Measurements from ENCODE around the gene PAPSS2. TPM values are rescaled to one million over a fixed set of nuclear protein-coding genes. Genes with fewer than 3 reads are reported as not detected.

Gene PAPSS2
- total RNA-seq, 1 donor from 2014 or later, result 210 TPM

DNA sequence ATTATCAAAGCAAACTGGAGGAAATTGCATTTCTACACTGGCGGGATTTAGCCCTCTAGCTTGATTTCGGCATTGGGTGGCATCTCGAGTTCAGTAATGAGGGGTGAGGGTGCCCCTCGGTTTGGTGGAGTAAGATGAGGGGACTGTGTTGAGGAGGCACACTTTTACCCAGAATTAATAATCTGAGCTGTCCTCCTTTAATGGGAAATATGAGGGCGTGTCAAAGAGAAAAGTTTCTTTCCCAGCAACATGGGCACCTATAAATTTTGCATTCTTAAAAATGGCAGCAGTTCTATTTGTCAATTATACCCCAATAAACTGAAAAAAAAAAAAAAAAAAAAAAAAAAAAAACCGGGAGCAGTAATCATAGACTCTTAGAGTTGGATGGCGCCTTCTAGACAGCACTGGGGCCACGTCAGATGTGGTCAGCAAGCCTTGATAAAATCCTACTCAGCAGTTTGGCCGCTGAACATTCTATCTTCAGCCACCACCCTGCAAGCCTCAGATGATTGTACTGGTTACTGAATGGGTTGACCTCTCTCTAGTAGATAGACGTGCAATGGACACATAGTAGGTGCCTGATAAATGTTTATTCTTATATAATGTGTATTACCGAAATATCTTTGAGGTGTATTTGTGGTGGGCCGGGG, 931 bp downstream of the PAPSS2 start:
- intact Hi-C loops (cut with DNase I), result loop anchor here (10.0 kb wide), 1 partner anchor 54 kb away; no protein-coding TSS in a partner anchor
- TF ChIP-seq, protein P1, sequence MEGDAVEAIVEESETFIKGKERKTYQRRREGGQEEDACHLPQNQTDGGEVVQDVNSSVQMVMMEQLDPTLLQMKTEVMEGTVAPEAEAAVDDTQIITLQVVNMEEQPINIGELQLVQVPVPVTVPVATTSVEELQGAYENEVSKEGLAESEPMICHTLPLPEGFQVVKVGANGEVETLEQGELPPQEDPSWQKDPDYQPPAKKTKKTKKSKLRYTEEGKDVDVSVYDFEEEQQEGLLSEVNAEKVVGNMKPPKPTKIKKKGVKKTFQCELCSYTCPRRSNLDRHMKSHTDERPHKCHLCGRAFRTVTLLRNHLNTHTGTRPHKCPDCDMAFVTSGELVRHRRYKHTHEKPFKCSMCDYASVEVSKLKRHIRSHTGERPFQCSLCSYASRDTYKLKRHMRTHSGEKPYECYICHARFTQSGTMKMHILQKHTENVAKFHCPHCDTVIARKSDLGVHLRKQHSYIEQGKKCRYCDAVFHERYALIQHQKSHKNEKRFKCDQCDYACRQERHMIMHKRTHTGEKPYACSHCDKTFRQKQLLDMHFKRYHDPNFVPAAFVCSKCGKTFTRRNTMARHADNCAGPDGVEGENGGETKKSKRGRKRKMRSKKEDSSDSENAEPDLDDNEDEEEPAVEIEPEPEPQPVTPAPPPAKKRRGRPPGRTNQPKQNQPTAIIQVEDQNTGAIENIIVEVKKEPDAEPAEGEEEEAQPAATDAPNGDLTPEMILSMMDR (IDR thresholded peaks at IDR 0.05), result no peak
- no peak for DNase-seq
- no peaks in the 10 kb centered on the region for H3K27me3 ChIP-seq
- peaks cover 15% of the 10 kb centered on the region for H3K4me1 ChIP-seq
- H3K27ac ChIP-seq, result peak overlapping the region; percentile 88
- peak; percentile 64 for ATAC-seq
- no peaks in the 10 kb centered on the region for H3K36me3 ChIP-seq
- H3K9me3 ChIP-seq, result no peaks in the 10 kb centered on the region
- peak overlapping the region; percentile 73 for H3K4me3 ChIP-seq

DNA sequence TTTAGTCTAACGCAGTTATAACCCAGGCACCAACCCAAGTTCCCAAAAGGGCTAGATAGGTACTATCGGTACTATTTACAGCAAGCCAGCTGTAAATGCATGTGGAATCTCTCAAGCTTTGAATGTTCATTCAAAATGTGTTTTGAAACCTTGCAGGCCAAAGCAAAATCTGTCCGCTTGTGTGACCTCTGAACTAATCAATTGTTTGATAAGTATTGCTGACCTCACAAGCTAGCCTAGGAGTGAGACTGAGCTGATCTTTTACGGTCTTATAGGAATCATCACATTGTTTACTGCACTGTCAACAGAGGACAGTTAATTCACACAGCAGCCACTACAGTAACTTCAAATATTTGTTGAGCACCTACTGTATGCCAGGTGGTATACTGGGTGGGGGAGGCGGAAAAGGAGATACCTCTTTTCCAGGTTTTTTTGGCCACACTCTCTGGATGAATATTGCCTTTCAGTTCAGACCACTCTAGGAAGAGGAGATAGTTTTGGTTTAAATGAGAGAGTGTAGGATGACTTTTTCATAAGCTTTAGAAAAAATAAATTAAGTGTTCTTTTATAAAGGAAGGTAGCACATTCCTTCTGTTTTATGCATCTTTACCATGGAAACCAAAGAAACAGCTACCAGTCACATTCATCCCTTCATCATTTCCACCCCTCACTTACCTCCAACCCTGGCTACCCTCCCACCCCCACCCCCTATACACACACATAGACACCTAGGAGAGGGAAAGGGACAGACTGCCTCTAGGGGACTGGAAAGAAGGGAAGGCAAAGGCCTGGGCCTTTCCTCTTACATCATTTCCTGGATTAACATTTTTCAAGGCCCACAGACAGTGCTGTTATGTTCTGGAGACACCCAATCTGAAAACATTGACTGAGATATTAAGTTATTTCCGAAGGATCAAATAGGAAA, 2.4 kb downstream of the PAPSS2 start:
- TF ChIP-seq, protein P1 (IDR thresholded peaks at IDR 0.05), result no peak
- Histone ChIP-seq H3K9me3 (no peaks in the 10 kb centered on the region), H3K4me3 (peak overlapping the region; percentile 73), H3K36me3 (peaks cover 12% of the 10 kb centered on the region), H3K4me1 (peaks cover 11% of the 10 kb centered on the region), H3K27me3 (no peaks in the 10 kb centered on the region), H3K27ac (no peak overlapping the region)
- intact Hi-C loops (cut with DNase I), result loop anchor here (10.0 kb wide), 1 partner anchor 53 kb away; no protein-coding TSS in a partner anchor
- ATAC-seq, result no peak
- DNase-seq, result no peak

DNA sequence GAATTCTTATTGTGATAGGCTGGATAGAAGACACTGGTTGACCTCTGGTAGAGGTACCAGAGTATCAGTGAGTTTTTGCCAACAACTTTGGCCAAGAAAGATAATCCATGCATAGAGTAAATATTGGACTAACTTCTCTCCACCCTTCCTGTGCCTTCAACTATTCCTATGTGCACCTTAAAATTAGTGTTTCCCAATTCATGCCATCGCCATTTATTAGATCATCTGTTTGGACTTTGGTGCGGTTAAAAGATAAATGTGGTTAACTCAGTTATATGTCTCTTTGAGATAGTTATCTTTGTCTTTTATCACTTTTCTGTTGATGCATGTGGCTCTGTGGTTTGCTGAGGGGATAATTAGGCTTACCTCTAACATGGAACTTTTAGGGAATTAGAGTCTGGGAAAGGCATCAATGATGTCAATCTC, 4.6 kb downstream of the PAPSS2 start:
- intact Hi-C loops (cut with DNase I), result loop anchor here (10.0 kb wide), 1 partner anchor 51 kb away; no protein-coding TSS in a partner anchor
- Histone ChIP-seq H3K9me3 (no peaks in the 10 kb centered on the region), H3K4me3 (no peak overlapping the region), H3K4me1 (peaks cover 7% of the 10 kb centered on the region), H3K27me3 (no peaks in the 10 kb centered on the region), H3K36me3 (peaks cover 12% of the 10 kb centered on the region), H3K27ac (no peak overlapping the region)
- ATAC-seq, result no peak
- TF ChIP-seq, protein P1 (IDR thresholded peaks at IDR 0.05), result no peak
- no peak for DNase-seq

DNA sequence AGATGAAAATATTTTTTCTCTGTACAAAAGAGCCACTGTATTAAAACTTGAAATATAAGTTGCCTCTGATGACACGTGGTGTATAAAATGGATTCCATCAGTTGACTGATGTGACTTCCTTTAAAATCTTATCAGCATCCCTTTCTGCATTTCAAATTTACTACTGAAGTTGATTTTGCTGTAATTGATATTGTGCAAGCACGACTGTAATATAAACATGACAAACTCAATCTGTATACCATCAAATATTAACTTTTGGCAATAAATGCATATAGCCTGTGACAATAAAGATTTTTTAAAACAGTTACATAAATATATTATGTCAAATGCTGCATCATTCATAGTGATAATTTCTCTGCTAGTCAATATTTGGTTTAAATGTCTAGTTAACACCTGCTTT, 7.8 kb downstream of the PAPSS2 start:
- TF ChIP-seq, protein P1 (IDR thresholded peaks at IDR 0.05), result no peak
- peaks cover 9% of the 10 kb centered on the region for H3K4me1 ChIP-seq
- H3K27ac ChIP-seq, result no peak overlapping the region
- H3K36me3 ChIP-seq, result peaks cover 12% of the 10 kb centered on the region
- no peaks in the 10 kb centered on the region for H3K27me3 ChIP-seq
- intact Hi-C loops (cut with DNase I), result loop anchor here (10.0 kb wide), 1 partner anchor 47 kb away; no protein-coding TSS in a partner anchor
- no peak overlapping the region for H3K4me3 ChIP-seq
- no peaks in the 10 kb centered on the region for H3K9me3 ChIP-seq
- DNase-seq, result no peak
- ATAC-seq, result no peak

DNA sequence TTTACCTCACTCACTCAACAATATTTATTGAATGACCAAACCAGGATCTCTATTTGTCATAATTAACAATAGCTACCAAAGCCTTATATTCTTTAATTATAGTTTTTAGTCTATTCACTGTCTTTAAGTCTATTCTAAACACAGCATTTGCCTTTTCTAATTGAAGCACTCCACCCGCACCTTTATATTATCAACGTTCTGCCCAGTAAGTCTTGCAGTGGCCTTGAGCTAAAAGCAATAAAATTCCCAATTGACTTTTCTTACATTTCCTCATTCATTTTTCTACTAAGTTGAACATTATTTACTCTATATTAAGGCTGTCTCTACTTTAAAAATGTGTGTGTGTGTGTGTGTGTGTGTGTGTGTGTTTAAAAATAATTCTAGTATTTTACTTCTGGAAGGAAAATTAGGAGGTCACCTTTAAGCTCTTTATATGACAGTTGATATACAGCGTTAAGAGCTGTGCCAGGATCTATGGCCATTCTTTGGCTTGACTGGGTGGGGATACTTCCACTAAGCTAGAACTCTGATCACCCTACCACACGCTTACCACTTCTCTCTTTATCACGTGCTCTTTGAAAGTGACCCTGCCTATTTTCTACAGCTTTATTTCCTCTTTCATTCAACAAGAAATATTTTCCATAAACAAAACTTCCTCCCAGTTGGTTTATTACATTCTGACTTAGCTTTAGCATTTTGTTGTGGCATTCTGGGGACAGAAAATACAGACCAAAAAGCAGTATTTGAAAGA, 8.8 kb downstream of the PAPSS2 start:
- H3K9me3 ChIP-seq, result no peaks in the 10 kb centered on the region
- H3K4me3 ChIP-seq, result no peak overlapping the region
- DNase-seq (no peak), ATAC-seq (peak; percentile 85)
- intact Hi-C loops (cut with DNase I), result loop anchor here (10.0 kb wide), 1 partner anchor 46 kb away; no protein-coding TSS in a partner anchor
- H3K27ac ChIP-seq, result no peak overlapping the region
- H3K27me3 ChIP-seq, result no peaks in the 10 kb centered on the region
- peaks cover 9% of the 10 kb centered on the region for H3K4me1 ChIP-seq
- peaks cover 12% of the 10 kb centered on the region for H3K36me3 ChIP-seq
- TF ChIP-seq, protein P1 (IDR thresholded peaks at IDR 0.05), result no peak

Data from upper lobe of right lung (tissue), 1 donor.